HepG2 (cell line): ENCODE data around the gene ISLR. TPM values are rescaled to one million over a fixed set of nuclear protein-coding genes. Genes with fewer than 3 reads are reported as not detected.

Experiments used
- ATAC-seq: fragments of 200-7000 bp; cut with Tn5 transposase; 3 replicates; pipeline ENCODE4 v1.9.1; 2020; ENCODE audit warnings: mild to moderate bottlenecking, moderate library complexity
- BruUV-seq: library from RNA; stranded (reverse); fragments of 400-500 nt; replicated peaks from 2 replicates; lab custom pipeline; 2021; lab: Mats Ljungman, UMichigan
- CTCF ChIA-PET: fragments of 300-600 bp; formaldehyde crosslinking; extraction: SDS; loops from one replicate; lab custom pipeline; 2021; ENCODE audit warnings: low total read pairs, inconsistent platforms, low intra/inter-chr PET ratio; lab: Yijun Ruan, JAX
- POLR2A ChIA-PET: fragments of 350-600 bp; sonication (Branson Sonifier 250); formaldehyde crosslinking; loops from one replicate; lab custom pipeline; 2020; ENCODE audit warnings: antibody characterized with exemption, inconsistent platforms; lab: Yijun Ruan, JAX
- DNase-seq: peaks from one replicate; pipeline ENCODE4 v3.0.0-alpha.2; 2015; ENCODE audit warnings: low spot score
- FAIRE-seq: peaks from 3 replicates; lab custom pipeline; 2011; peaks lifted over from hg19 to GRCh38; lab: Jason Lieb, UNC
- H2AFZ ChIP-seq: one replicate; pipeline ENCODE4 v1.6.1; 2011; ENCODE audit warnings: low read length, inconsistent platforms
- H3K27ac ChIP-seq: fragments of 300-600 bp; 3 replicates; pipeline ENCODE4 v1.8.0; 2011; ENCODE audit warnings: mixed run types, mild to moderate bottlenecking, mixed read lengths, low read length, inconsistent platforms; ENCODE audit not compliant: insufficient read depth; ENCODE audit errors: extremely low read length
- H3K27me3 ChIP-seq, 2 experiments: fragments of 200-600 bp in 1 of 2; 2 replicates in 1 of 2; 3 replicates in 1 of 2; pipeline versions ENCODE4 v1.6.0 to v1.8.0; 2011; ENCODE audit warnings: low read length in 2 of 2, mild to moderate bottlenecking in 2 of 2, moderate library complexity in 2 of 2, inconsistent platforms in 1 of 2; ENCODE audit not compliant: insufficient read depth in 2 of 2, control insufficient read depth in 1 of 2
- H3K36me3 ChIP-seq, 2 experiments: fragments of 200-600 bp in 1 of 2; replicated peaks in 1 of 2; 2 replicates in 1 of 2; 3 replicates in 1 of 2; pipeline versions ENCODE4 v1.5.1 to v1.8.0; 2011; ENCODE audit warnings: low read length in 2 of 2, inconsistent platforms in 1 of 2; ENCODE audit not compliant: insufficient read depth in 2 of 2, control insufficient read depth in 1 of 2
- H3K4me1 ChIP-seq: 2 replicates; pipeline ENCODE4 v1.5.1; 2012; ENCODE audit warnings: low read length, inconsistent platforms; ENCODE audit not compliant: insufficient read depth
- H3K4me2 ChIP-seq: 2 replicates; pipeline ENCODE4 v1.6.0; 2011; ENCODE audit warnings: low read depth, low read length, inconsistent platforms
- H3K4me3 ChIP-seq, 3 experiments: fragments of 200-600 bp in 1 of 3; sonication (generic), shearing (Covaris generic) in 1 of 3; replicated peaks in 1 of 3; 2 replicates each; pipeline ENCODE4 v1.5.1; 2011 to 2016; ENCODE audit warnings: low read length in 3 of 3, inconsistent platforms in 2 of 3, low read depth in 2 of 3, mild to moderate bottlenecking in 2 of 3, control low read depth in 1 of 3, mixed read lengths in 1 of 3; ENCODE audit not compliant: insufficient read depth in 1 of 3
- H3K79me2 ChIP-seq: one replicate; pipeline ENCODE4 v1.6.1; 2011; ENCODE audit warnings: low read length, inconsistent platforms; ENCODE audit not compliant: insufficient read depth
- H3K9ac ChIP-seq: 2 replicates; pipeline ENCODE4 v1.6.0; 2011; ENCODE audit warnings: mild to moderate bottlenecking, low read depth, low read length, inconsistent platforms; ENCODE audit not compliant: insufficient read depth
- H3K9me3 ChIP-seq: 2 replicates; pipeline ENCODE4 v1.5.1; 2012; ENCODE audit warnings: mild to moderate bottlenecking, low read length
- H4K20me1 ChIP-seq: 2 replicates; pipeline ENCODE4 v1.6.0; 2011; ENCODE audit warnings: inconsistent platforms, mild to moderate bottlenecking, low read length, moderate library complexity; ENCODE audit not compliant: insufficient read depth
- FLYWCH1 ChIP-seq: sonication (generic); formaldehyde crosslinking; IDR thresholded peaks from 2 replicates; pipeline ENCODE4 v1.8.1; 2023; ENCODE audit warnings: mild to moderate bottlenecking, missing genetic modification reagents
- PCBP1 ChIP-seq: fragments of 200-400 bp; formaldehyde crosslinking; IDR thresholded peaks from 2 replicates; pipeline ENCODE4 v1.6.1; 2017; ENCODE audit warnings: mild to moderate bottlenecking, low read depth, low read length, borderline replicate concordance
- RAD51 ChIP-seq: fragments of 450-650 bp; IDR thresholded peaks from 2 replicates; pipeline ENCODE4 v1.6.1; 2016; ENCODE audit warnings: borderline replicate concordance
- ZFP36L2 ChIP-seq: sonication (generic); formaldehyde crosslinking; IDR thresholded peaks from 2 replicates; pipeline ENCODE4 v1.4.0; 2020; ENCODE audit warnings: missing genetic modification reagents
- ZNF746 ChIP-seq: sonication (generic); formaldehyde crosslinking; IDR thresholded peaks from 2 replicates; pipeline ENCODE4 v1.8.0; 2022; ENCODE audit warnings: mild to moderate bottlenecking, missing genetic modification reagents
- ZNF761 ChIP-seq: sonication (generic); formaldehyde crosslinking; conservative IDR thresholded peaks from 2 replicates; pipeline ENCODE4 v1.4.0; 2020; ENCODE audit warnings: mild to moderate bottlenecking, missing genetic modification reagents
- WGBS: methylation state at CpG from one replicate; pipeline ENCODE4 v1.1.6; 2017; ENCODE audit warnings: low lambda C conversion rate; 5-methylcytosine and 5-hydroxymethylcytosine counted together
- in situ Hi-C: cut with HindIII; loops from 2 replicates; pipeline ENCODE4 v1.10.0; 2017; ENCODE audit warnings: low pct_unique_long_range_greater_than_20kb; ENCODE audit not compliant: extremely low pct_ligation_motif_present
- intact Hi-C: fragments of 100-400 bp; cut with micrococcal nuclease; formaldehyde crosslinking; loops from one replicate; pipeline ENCODE4 v1.10.0; 2022; ENCODE audit not compliant: unreplicated experiment
- polyA plus RNA-seq, 8 experiments: library from polyadenylated mRNA; depleted of rRNA in 3 of 8; stranded (reverse) in 7 of 8; unstranded in 1 of 8; fragments of >200 nt; fragmentation: Illumina TruSeq in 4 of 8; extraction: Trizol in 4 of 8; gene quantifications; 2 replicates each; pipeline versions ENCODE4 v1.2.1 to v1.2.3, GENCODE V29; 2011 to 2016; ENCODE audit warnings: low read depth in 4 of 8, missing spikeins in 1 of 8, mixed read lengths in 1 of 8; ENCODE audit not compliant: insufficient read depth in 1 of 8
- total RNA-seq, 5 experiments: library from RNA; depleted of rRNA; stranded (reverse); fragments of >200 nt; fragmentation: Illumina TruSeq; extraction: Trizol; gene quantifications; 2 replicates each; pipeline ENCODE4 v1.2.3, GENCODE V29; 2016; ENCODE audit warnings: low read depth in 1 of 5
- TF ChIP-seq, protein P1 (sequence below): sonication (generic); formaldehyde crosslinking; IDR thresholded peaks from 2 replicates; pipeline ENCODE4 v1.4.0; 2020; ENCODE audit warnings: missing genetic modification reagents
- TF ChIP-seq, protein P2 (sequence below), 2 experiments: sonication (generic) in 1 of 2; formaldehyde crosslinking in 1 of 2; IDR thresholded peaks; 2 replicates each; pipeline versions ENCODE4 v1.5.1 to v1.6.1; 2011 to 2020; ENCODE audit warnings: borderline replicate concordance in 1 of 2, low read depth in 1 of 2, low read length in 1 of 2, mild to moderate bottlenecking in 1 of 2, missing genetic modification reagents in 1 of 2, moderate library complexity in 1 of 2
- TF ChIP-seq, protein P3 (sequence below): IDR thresholded peaks from 2 replicates; pipeline ENCODE4 v1.6.1; 2012; ENCODE audit warnings: inconsistent platforms
- TF ChIP-seq, protein P4 (sequence below): sonication (generic); formaldehyde crosslinking; IDR thresholded peaks from 2 replicates; pipeline ENCODE4 v1.4.0; 2020; ENCODE audit warnings: mild to moderate bottlenecking, missing genetic modification reagents
- TF ChIP-seq, protein P5 (sequence below): sonication (generic); formaldehyde crosslinking; IDR thresholded peaks from 2 replicates; pipeline ENCODE4 v1.5.1; 2020; ENCODE audit warnings: mild to moderate bottlenecking, missing genetic modification reagents, moderate library complexity
- TF ChIP-seq, protein P6 (sequence below): sonication (generic); formaldehyde crosslinking; IDR thresholded peaks from 2 replicates; pipeline ENCODE4 v1.4.0; 2020; ENCODE audit warnings: missing genetic modification reagents

ISLR gene
- total and polyA plus RNA-seq, 2 of the 13 experiments (the other 11 are each of a cell fraction or from before 2014, with no cell fraction given): not detected

DNA sequence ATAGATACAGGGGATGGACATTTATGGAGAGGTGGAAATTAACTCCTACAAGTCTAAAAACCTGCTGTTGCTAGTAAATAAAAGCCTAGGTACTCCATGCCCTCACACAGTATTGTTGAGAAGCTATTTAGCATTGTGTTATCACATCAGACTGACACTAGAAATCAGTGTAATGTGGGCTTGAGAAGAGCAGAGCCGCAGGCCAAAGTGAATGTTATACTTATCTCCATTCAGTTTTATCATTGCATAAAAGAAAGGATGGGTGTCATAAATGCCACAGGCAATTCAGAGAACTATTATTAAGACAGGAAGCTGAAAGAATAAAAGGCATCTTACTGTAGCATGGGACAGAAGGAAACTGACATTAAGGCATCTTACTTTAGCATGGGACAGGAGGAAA, 13.7 kb upstream of the ISLR start:
- no peak for FAIRE-seq
- H3K79me2 ChIP-seq: no peaks in the 10 kb centered on the region
- H3K4me3 ChIP-seq: no peak overlapping the region
- DNase-seq: no peak
- in situ Hi-C loops (no loop called here), intact Hi-C loops (loop anchor here (1.0 kb wide), 1 partner anchor 8 kb away; no protein-coding TSS in a partner anchor)
- H3K9me3 ChIP-seq: no peaks in the 10 kb centered on the region
- WGBS: 58% methylated on average over 1 of the region's 1 CpG
- no peak overlapping the region for H3K27ac ChIP-seq
- no peak for ATAC-seq
- H4K20me1 ChIP-seq: no peaks in the 10 kb centered on the region
- CTCF ChIA-PET: no interaction called here
- no TSS peak for BruUV-seq
- no peak overlapping the region for H3K9ac ChIP-seq
- POLR2A ChIA-PET: no interaction called here
- H3K27me3 ChIP-seq: peaks cover 1 to 5% of the 10 kb centered on the region in 2 experiments; a peak in 2 of 5 replicates
- H3K4me1 ChIP-seq: no peaks in the 10 kb centered on the region
- H3K4me2 ChIP-seq: no peak overlapping the region
- H2AFZ ChIP-seq: no peak overlapping the region
- no peaks in the 10 kb centered on the region for H3K36me3 ChIP-seq
- TF ChIP-seq, protein P1, sequence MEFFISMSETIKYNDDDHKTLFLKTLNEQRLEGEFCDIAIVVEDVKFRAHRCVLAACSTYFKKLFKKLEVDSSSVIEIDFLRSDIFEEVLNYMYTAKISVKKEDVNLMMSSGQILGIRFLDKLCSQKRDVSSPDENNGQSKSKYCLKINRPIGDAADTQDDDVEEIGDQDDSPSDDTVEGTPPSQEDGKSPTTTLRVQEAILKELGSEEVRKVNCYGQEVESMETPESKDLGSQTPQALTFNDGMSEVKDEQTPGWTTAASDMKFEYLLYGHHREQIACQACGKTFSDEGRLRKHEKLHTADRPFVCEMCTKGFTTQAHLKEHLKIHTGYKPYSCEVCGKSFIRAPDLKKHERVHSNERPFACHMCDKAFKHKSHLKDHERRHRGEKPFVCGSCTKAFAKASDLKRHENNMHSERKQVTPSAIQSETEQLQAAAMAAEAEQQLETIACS (CRISPR knock-in tag): no peak
- TF ChIP-seq, protein P2, sequence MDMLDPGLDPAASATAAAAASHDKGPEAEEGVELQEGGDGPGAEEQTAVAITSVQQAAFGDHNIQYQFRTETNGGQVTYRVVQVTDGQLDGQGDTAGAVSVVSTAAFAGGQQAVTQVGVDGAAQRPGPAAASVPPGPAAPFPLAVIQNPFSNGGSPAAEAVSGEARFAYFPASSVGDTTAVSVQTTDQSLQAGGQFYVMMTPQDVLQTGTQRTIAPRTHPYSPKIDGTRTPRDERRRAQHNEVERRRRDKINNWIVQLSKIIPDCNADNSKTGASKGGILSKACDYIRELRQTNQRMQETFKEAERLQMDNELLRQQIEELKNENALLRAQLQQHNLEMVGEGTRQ (IDR thresholded peaks at IDR 0.05; ENCODE audit: low read depth, low read length): no peak
- TF ChIP-seq, protein P2 (CRISPR knock-in tag; IDR thresholded peaks at IDR 0.05; ENCODE audit: borderline replicate concordance): no peak
- TF ChIP-seq FLYWCH1 (CRISPR knock-in tag) (no peak), RAD51 (no peak), ZNF746 (CRISPR knock-in tag) (no peak), ZNF761 (CRISPR knock-in tag) (no peak), PCBP1 (no peak), ZFP36L2 (CRISPR knock-in tag) (no peak)
- TF ChIP-seq, protein P3, sequence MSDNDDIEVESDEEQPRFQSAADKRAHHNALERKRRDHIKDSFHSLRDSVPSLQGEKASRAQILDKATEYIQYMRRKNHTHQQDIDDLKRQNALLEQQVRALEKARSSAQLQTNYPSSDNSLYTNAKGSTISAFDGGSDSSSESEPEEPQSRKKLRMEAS: no peak
- TF ChIP-seq, protein P4, sequence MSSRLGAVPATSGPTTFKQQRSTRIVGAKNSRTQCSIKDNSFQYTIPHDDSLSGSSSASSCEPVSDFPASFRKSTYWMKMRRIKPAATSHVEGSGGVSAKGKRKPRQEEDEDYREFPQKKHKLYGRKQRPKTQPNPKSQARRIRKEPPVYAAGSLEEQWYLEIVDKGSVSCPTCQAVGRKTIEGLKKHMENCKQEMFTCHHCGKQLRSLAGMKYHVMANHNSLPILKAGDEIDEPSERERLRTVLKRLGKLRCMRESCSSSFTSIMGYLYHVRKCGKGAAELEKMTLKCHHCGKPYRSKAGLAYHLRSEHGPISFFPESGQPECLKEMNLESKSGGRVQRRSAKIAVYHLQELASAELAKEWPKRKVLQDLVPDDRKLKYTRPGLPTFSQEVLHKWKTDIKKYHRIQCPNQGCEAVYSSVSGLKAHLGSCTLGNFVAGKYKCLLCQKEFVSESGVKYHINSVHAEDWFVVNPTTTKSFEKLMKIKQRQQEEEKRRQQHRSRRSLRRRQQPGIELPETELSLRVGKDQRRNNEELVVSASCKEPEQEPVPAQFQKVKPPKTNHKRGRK: no peak
- TF ChIP-seq, protein P5, sequence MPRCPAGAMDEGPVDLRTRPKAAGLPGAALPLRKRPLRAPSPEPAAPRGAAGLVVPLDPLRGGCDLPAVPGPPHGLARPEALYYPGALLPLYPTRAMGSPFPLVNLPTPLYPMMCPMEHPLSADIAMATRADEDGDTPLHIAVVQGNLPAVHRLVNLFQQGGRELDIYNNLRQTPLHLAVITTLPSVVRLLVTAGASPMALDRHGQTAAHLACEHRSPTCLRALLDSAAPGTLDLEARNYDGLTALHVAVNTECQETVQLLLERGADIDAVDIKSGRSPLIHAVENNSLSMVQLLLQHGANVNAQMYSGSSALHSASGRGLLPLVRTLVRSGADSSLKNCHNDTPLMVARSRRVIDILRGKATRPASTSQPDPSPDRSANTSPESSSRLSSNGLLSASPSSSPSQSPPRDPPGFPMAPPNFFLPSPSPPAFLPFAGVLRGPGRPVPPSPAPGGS (CRISPR knock-in tag): no peak
- TF ChIP-seq, protein P6, sequence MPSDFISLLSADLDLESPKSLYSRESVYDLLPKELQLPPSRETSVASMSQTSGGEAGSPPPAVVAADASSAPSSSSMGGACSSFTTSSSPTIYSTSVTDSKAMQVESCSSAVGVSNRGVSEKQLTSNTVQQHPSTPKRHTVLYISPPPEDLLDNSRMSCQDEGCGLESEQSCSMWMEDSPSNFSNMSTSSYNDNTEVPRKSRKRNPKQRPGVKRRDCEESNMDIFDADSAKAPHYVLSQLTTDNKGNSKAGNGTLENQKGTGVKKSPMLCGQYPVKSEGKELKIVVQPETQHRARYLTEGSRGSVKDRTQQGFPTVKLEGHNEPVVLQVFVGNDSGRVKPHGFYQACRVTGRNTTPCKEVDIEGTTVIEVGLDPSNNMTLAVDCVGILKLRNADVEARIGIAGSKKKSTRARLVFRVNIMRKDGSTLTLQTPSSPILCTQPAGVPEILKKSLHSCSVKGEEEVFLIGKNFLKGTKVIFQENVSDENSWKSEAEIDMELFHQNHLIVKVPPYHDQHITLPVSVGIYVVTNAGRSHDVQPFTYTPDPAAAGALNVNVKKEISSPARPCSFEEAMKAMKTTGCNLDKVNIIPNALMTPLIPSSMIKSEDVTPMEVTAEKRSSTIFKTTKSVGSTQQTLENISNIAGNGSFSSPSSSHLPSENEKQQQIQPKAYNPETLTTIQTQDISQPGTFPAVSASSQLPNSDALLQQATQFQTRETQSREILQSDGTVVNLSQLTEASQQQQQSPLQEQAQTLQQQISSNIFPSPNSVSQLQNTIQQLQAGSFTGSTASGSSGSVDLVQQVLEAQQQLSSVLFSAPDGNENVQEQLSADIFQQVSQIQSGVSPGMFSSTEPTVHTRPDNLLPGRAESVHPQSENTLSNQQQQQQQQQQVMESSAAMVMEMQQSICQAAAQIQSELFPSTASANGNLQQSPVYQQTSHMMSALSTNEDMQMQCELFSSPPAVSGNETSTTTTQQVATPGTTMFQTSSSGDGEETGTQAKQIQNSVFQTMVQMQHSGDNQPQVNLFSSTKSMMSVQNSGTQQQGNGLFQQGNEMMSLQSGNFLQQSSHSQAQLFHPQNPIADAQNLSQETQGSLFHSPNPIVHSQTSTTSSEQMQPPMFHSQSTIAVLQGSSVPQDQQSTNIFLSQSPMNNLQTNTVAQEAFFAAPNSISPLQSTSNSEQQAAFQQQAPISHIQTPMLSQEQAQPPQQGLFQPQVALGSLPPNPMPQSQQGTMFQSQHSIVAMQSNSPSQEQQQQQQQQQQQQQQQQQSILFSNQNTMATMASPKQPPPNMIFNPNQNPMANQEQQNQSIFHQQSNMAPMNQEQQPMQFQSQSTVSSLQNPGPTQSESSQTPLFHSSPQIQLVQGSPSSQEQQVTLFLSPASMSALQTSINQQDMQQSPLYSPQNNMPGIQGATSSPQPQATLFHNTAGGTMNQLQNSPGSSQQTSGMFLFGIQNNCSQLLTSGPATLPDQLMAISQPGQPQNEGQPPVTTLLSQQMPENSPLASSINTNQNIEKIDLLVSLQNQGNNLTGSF (CRISPR knock-in tag): no peak
